ENCODE data around the gene IGFALS.

The IGFALS gene

DNA sequence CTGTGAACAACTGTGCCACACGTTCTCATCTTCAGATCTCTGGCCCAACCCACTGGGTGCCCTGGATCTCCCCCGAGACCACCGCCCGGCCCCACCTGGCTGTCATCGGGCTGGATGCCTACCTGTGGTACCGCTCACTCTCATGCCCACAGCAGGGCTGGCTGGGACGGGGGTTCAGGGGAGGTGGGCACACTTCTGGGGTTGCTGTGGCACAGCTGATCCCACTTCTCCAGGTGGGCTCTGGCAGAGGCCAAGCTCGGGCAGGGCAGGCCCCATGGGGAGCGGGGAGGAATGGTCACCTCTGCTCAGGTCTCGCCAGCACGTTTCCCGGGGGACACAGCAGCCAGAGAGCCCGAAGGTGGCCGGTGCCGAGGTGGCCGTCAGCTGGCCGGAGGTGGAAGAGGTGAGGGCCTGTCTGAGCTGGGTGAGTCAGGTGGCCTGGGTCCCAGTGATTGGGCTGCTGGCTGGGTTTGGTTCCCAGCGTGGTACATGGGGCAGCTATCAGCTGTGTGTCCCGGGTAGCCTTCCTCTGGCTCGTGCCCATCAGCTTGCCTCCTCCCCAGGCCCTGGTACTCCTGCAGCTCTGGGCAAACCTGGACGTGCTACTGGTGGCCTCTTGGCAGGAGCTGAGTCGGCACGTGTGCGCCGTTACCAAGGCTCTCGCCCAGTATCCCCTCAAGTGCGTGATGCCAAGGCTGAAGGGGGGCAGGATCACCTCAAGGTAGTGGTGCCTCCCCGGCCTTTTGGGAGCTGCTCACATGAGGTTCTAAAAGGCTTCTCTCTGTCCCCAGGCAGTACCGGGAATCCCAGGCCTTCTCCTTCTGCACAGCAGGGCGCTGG, 18.3 kb downstream of the IGFALS start:
- no peak for DNase-seq

DNA sequence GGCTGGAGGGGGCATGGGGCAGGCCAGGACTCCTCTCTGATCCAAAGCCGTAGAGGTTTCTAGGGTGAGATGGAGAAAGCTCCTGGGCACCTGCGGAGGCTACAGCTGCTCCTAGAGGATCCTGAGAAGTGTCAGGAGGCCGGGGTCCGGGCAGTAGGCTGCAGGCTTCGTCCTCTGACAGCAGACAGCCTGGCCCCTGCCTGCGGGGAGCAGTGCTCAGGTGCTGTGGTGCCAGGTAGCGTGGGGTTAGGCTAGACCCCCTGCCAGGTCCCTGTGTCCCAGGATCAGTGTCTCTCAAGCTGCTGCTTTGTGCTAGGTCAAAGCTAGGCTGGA, 19.1 kb downstream of the IGFALS start:
- DNase-seq = no peak

DNA sequence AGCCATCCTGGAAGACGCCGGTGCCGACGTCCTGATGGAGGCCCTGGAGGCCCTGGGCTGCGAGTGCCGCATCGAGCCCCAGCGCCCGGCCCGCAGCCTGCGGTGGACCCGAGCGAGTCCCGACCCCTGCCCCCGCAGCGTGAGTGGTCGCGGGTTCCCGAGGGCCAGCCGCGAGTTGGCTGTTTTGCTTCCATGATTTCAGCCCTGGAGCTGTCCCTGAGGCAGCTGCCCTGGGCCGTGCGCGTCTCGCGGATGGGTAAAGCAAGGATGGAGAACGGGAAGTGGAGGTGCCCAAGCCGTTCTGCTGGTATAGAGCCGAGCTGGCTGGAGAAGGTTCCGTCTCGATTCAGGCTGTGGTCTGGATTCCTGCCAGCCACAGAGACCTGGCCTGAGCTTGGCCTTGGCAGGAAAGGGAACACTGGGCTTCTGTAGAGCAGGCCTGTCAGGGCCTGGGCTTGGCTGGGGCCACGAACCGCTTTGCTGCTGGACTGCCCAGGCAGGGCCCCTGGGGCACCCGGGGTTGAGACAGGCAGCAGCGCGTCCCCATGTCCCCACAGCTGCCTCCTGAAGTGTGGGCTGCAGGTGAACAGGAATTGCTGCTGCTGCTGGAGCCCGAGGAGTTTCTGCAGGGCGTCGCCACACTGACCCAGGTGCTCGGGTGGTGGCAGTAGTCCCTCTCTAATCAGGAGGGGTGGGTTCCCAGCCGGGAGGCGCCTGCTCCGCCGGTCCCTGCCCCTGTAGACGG, 19.6 kb downstream of the IGFALS start:
- DNase-seq = no peak

DNA sequence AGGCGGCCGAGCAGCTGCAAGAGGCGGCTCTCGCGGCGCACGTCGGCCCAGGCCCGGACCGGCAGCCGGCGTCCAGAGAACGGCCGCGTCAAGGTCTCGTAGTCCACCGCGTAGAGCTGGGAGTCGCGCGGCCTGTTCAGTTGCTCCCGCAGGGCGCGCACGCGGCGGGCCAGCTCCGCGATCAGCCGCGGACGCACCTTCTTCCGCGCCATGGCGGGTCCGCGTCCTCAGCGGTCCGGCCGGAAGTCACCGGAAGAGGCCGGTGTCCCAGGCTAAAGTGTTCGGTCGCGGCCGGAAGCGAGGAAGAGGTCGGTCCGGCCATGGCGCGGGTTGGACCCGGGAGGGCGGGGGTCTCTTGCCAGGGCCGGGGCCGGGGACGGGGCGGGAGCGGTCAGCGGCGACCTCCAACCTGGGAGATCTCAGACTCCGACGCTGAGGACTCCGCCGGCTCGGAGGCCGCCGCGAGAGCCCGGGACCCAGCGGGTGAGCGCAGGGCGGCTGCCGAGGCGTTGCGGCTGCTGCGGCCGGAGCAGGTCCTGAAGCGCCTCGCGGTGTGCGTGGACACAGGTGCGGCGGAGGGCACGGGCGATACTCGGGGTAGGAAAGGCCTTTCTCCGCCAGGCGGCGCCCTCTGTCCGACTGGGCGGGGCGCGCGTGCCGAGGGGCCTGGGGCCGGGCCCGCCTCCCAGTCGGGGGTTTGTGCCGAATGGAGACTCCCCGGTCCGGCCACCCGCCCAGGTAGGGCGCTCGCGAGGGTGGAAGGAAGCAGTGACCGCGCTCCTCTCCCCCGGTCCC, 20.4 kb downstream of the IGFALS start, which contains the start of gene MRPS34:
Gene MRPS34, minus strand, starts transcription at position 227 of the 795 bp plus-strand sequence. Its CDS starts 15 bp downstream, at position 212.
- DNase-seq = peak; percentile 50

DNA sequence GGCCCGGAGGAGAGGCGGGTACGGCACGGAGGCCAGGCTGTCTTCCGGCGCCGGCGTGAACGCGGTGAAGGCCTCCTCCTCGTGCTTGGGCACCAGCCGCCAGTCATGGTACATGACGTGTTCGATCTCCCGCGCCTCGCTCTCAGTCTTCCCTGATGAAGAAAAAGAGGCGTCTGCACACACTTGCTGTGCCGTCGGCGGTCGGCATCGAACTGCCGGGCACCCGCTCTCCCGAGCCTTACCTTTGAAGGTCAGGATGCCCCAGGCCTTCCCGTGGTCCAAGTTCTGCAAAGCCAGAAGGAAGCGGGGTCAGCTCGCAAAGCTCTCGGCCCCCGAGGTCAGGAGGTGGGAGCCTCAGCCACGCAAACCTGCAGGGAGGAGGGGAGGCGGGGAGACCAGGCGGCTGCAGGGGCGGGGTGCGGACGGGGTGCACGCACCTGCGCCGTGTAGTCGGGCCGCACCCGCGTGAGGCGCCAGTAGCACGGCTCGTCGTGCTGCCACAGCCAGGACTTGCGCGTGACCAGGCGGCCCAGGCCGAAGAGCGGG, 21.1 kb downstream of the IGFALS start, which contains the start of gene EME2:
Gene EME2, plus strand, starts transcription at position 449 of the 546 bp plus-strand sequence. CDS start 418 bp downstream, outside the sequence.
- no peak for DNase-seq

DNA sequence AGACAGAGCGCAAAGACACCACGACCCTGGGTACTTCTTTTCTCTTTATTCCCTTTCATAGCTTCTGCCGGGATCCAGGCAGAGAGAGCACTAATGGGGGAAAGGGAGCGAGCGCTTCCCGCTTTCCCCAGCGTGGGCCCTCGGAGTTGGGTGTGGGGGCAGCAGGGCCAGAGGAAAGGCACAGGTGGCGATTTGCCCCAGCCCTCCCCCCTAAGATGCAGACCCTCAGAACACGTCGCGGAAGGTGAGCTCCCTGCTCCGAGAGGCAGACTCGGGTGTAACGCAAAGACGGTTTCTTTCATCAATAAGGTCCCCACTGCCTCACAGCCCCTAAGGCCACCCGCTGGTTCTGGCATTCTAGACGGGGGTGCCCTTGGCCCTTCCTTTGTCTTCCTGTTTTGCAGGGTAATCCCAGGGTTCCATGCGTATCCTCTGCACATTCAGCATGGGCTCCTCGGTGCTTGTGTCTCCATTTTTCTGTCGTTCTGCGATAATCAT, 21.6 kb downstream of the IGFALS start:
- no peak for DNase-seq

DNA sequence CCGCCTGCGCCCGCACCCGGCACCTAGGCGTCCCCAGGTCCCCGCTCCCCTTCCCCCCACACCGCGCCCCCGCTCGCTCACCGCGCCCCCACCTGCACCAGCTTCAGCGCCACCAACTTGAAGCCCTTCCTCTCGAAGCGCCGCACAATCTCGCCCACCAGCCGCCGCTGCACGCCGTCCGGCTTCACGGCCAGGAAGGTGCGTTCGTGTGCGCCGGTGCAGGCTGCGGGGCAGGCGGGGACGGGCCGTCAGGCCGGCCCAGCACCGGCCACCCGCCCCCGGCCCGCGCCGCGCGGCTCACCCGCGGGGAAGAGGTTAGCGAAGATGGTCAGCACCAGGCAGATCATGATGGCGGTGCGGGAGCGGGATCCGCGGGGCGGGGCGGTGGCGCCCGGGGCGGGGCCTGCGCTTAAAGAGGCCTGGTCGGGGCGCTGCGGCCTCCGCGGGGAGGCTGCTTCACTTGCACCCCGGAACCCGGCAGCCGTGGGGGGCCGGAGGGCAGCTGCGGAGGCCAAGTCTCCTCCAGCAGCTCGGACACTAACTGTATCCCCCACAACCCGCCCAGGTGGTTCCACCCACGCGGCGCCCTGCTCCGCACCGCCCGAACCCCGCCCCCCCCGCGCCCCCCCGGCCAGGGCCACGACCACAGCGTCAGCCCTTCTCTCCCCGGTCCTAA, 22.2 kb downstream of the IGFALS start, which contains the start of gene NME3:
Gene NME3, minus strand, starts transcription at position 356 of the 676 bp plus-strand sequence. Its CDS starts 9 bp downstream, at position 347.
- no peak for DNase-seq

DNA sequence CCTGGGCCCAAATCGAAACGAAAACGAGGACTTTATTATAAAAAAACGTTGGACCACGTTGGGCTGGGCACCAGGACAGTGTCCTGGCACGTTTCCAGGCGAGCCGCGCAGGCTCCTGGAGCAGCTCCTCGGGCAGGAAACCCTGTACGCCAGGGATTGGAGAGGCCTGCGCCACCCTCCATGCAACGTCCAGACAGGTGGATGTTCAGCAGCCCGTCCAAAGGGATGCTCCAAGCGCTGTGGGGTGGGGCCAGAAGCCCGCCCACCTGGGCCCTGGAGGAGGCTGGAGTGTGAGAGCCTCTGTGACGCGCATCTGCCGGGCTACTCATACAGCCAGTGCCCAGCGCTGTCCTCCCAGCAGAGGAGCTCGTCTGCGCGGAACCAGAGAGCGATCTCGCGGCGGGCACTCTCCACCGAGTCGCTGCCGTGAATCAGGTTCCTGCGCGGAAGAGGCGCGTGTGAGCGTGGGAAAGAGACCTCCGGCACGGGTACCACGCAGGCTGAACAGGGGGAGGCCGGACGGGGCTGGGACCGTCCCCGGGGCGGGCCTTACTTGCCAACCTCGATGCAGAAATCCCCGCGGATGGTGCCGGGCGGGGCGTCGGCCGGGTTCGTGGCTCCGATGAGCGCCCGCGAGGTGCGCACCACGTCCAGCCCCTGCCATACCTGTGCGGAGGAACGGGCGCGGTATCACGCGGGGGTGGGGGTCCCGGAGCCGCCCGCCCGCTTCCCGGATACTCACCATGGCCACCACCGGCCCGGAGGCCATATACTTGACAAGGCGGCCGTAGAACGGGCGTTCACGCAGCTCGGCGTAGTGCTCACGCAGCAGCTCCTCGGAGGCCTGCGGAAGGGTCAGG, 22.9 kb downstream of the IGFALS start:
- DNase-seq = peak; percentile 21

DNA sequence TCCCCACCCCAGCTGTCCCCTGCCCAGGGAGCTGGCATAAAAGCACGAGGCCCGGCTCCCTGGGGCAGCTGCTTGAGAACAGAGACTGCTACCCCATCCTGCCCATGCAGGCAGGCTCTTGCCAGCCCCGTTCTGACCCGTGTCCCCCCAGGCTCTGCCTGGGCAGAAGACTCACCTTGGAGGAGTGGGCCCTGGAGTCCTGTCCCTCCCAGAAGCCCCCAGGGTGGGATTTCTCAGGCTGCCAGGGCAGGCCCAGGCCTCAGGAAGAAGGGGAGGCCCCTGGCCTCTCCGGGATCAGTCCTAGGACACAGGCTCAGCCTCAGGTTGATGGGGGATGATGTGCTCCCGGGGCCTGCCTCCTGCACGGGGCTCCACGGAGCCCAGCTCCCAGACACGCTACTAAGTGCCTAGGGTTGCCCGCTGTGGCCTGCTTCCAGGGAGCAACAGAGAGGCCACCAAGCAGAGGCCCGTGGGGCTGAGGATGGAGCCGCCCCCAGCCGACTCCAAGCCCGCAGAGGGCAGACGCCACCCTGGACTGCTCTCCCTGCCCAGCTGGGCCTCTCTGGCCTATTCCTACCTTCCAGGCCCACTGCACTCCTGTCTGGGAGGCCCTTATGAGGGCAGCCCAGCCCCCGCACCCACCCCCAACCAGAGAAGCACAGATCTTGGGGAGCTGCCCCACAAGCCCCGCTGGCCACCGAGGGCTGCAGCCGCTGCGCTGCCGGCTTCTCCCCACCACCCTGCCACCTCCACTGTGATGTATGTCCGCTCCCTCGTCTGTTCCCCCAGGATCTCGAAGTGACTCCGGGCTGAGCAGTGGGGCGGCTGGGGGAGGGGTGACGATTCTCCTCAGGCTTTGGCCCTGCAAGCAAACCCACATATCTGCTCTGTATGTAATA, 23.9 kb downstream of the IGFALS start:
- no peak for DNase-seq

DNA sequence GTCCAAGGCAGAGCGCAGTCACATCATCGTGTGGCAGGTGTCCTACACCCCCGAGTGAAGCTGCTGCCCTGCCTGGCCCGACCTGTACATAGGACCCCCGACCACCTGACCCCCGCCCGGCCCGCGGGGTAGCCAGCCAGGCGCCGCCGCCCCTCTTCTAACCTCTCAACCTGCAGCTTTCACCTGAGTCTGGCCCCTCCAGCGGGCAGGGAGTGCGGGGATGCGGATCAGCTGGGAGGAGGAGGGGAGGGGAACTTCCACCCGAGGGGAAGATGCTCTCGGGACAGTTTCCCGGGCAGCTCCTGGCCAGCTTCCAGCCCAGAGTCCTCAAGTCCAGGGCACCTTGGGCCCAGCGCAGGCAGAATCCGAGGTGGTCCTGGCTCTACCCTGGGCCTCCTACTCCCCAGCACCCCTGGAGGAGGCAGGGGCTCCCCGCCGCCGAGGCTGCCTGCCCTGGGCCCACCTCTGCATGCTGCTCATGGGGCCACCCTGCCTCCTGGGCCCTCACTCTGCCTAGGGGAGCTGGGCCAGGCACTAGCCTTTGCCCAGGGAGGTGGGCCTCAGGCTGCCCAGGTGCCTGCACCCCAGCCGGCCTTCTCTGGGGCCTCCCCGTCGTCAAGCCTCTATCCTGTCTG, 24.6 kb downstream of the IGFALS start:
- DNase-seq = no peak

DNA sequence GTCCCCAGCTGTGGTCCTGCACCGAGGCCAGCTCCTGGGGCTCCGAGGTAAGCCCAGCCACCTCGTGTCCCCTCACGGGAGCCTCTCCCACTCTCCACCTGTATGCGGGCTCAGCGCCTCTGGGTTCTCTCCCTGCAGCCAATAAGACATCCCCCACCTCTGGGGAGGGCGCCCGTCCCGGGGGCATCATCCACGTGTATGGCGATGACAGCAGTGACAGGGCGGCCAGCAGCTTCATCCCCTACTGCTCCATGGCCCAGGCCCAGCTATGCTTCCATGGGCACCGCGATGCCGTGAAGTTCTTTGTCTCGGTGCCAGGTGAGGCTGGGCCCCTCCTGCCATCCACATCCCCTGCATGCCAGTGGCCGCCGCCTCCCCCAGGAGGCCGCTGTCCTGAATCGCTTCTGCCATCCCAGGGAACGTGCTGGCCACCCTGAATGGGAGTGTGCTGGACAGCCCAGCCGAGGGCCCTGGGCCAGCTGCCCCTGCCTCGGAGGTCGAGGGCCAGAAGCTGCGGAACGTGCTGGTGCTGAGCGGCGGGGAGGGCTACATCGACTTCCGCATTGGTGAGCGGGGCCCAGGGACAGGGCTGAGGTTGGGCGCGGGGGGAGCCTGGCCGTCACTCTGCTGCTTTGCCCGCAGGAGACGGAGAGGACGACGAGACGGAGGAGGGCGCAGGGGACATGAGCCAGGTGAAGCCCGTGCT, 25.3 kb downstream of the IGFALS start:
- no peak for DNase-seq

DNA sequence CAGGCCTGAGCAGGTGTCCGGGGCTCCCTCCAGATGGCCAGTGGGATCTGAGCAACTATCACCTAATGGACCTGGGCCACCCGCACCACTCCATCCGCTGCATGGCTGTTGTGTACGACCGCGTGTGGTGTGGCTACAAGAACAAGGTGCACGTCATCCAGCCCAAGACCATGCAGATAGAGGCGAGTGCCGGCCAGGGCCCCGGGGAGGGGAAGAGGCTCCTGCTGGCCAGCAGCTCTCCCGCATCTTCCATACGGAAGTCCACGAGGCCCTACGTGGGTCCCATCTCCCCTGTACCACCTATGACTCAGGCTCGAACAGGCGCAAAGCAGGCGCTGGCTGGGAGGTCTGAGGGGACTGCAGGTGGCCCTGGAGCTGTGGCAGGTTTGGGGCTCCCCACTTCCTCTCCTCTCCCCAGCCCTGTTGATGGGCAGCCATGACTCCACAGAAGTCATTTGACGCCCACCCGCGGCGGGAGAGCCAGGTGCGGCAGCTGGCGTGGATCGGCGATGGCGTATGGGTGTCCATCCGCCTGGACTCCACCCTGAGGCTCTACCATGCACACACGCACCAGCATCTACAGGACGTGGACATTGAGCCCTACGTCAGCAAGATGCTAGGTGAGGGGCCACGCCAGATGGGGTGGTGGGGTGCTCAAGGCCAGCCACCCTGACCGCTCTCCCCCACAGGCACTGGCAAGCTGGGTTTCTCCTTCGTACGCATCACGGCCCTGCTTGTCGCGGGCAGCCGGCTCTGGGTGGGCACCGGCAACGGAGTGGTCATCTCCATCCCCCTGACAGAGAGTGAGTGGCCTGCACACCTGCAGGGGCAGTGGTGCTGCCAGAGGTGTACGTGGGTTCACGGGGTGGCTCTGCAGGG, 26.1 kb downstream of the IGFALS start:
- no peak for DNase-seq

DNA sequence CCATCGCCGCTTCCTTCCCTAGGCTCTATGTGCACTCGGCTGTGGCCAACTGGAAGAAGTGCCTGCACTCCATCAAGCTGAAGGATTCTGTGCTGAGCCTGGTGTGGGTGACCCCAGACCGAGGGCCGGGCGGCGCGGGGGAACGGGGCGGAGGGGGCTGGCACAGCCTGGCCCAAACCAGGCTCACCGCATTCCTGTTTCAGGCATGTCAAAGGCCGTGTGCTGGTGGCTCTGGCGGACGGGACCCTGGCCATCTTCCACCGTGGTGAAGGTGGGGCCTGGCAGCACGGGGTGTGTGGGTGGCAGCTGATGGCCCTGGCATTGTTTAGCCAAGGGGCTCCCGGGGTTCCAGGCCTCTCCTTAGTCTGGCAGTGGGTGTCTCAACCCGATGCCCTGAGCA, 26.8 kb downstream of the IGFALS start:
- no peak for DNase-seq

DNA sequence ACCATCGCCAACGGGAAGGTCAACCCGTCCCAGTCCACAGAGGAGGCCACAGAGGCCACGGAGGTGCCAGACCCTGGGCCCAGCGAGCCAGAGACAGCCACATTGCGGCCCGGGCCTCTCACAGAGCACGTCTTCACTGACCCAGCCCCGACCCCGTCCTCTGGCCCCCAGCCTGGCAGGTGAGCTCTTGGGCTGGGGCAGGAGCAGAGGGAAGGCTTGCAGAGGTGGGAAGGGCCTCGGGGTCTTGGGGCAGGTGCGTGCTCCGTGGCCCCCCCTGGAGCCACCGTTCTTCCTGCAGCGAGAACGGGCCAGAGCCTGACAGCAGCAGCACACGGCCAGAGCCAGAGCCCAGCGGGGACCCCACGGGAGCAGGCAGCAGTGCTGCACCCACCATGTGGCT, 27.3 kb downstream of the IGFALS start:
- no peak for DNase-seq

DNA sequence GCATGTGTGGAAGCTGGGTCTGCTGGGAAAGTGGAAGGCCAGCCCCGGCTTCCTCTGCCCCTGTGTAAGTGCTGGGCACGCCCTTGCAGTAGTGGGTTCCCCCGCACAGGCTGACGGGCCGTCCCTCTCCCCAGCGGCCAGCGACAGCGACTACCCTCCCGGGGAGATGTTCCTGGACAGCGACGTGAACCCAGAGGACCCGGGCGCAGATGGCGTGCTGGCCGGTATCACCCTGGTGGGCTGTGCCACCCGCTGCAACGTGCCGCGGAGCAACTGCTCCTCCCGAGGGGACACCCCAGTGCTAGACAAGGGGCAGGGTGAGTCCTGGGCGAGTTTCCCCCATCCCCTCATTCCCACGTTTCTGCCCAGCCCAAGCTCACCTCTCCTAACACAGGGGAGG, 27.7 kb downstream of the IGFALS start:
- DNase-seq = no peak

DNA sequence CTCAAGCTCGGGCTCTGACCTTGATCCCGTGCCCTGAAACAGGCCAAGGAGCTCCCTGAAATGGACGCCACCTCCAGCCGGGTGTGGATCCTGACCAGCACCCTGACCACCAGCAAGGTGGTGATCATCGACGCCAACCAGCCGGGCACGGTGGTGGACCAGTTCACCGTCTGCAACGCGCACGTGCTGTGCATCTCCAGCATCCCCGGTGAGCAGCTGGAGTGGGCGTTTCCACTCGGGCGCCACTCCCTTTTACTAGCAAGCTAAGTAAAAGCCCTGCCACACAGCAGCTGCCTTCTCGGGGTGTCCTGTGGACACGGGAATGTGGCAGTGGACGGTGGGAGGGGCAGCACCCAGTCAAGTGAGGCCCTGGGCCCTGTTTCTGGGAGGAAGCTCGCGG, 28.5 kb downstream of the IGFALS start:
- no peak for DNase-seq
